ENCODE measurements around the gene ITPKC.

Gene ITPKC

DNA sequence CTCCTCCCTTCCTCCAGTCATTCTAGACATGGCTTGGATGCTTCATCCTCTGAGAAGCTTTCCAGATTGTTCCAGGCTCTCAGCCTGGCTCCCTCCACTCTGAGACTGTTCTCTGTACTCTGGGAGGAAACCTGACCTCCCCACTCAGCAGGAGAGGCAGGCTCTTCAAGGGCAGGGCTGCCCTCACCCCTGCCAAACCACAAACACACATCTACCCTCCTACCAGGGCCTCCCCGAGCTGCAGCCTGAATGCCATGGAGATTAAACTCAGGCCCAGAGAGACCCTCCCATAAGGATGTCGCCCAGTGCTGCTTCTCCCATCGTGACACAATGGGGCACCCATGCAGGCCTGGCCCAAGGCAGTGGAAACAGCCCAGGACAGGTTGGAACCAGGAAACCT is 42.6 kb upstream of the ITPKC start:
- TF ChIP-seq, protein P1, sequence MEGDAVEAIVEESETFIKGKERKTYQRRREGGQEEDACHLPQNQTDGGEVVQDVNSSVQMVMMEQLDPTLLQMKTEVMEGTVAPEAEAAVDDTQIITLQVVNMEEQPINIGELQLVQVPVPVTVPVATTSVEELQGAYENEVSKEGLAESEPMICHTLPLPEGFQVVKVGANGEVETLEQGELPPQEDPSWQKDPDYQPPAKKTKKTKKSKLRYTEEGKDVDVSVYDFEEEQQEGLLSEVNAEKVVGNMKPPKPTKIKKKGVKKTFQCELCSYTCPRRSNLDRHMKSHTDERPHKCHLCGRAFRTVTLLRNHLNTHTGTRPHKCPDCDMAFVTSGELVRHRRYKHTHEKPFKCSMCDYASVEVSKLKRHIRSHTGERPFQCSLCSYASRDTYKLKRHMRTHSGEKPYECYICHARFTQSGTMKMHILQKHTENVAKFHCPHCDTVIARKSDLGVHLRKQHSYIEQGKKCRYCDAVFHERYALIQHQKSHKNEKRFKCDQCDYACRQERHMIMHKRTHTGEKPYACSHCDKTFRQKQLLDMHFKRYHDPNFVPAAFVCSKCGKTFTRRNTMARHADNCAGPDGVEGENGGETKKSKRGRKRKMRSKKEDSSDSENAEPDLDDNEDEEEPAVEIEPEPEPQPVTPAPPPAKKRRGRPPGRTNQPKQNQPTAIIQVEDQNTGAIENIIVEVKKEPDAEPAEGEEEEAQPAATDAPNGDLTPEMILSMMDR (conservative IDR thresholded peaks at IDR 0.05), result no peak
- H3K27ac ChIP-seq, result no peak overlapping the region

DNA sequence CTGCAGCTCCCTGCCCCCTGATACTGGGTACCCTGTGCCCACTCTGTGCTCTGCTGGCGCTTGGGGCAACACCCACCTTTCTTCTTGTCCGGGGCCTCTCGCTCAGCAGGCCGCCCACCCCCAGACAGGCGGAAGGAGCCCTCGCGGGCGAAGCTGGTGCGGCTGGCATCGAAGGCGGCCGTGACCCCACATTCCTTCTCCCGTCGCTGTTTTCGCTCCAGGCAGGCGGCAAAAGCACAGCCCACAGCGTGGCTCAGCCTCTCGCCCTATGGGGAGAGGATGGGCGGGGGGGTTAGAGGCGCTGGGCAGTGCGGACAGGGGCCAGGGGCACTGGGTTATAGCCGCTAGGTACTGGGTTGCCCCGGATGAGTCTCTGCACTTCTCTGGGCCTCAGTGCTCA is 39.8 kb upstream of the ITPKC start:
- H3K27ac ChIP-seq, result no peak overlapping the region
- TF ChIP-seq, protein P1 (conservative IDR thresholded peaks at IDR 0.05), result no peak

DNA sequence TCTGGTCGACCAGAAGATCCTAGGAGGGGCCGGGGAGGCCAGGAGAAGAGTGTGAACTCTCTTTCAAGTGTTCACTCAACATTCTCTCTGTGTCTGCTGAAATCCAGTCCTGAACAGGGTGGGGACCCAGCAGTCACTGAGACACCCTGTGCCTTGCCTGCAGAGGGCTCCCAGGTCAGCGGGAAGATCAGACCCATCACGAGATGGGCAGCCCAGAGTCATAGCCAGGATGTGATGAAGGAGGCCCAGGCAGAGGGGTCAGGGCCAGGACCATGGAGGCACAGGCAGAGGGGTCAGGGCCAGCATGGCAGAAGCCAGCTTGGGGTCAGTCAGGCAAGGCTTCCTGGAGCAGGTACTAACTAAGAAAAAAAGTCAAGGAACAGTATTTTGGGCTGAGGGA is 35.9 kb upstream of the ITPKC start:
- TF ChIP-seq, protein P1 (conservative IDR thresholded peaks at IDR 0.05), result no peak

DNA sequence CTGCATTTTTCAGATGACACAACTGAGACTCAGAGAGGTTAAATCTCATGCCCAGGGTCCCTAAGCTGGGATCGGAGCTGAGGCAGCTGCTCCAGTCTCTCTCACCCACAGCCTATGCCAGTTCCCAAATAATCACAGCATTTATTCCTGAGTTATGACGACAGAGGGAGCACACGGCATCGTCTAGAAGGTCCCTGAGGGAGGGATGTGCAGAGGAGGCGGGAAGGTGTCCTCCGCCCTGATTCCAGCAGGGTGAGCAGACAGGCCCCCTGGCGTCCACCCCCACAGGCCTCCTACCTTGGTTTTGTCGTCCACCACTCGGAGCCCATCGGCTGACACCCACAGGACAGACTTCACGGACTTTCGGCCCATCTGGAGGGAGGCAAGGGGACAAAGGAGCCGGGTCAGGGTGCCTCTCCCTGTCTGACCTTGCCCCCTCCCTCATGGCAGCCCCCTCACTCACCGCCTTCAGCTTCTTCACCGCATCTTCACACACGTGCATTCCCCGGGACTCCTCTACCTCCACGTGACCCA is 34.4 kb upstream of the ITPKC start:
- no peak overlapping the region for H3K27ac ChIP-seq
- TF ChIP-seq, protein P1 (conservative IDR thresholded peaks at IDR 0.05), result no peak

More for the DNA sequence above, 35.9 kb upstream of the ITPKC start:
- no peak overlapping the region for H3K27ac ChIP-seq

DNA sequence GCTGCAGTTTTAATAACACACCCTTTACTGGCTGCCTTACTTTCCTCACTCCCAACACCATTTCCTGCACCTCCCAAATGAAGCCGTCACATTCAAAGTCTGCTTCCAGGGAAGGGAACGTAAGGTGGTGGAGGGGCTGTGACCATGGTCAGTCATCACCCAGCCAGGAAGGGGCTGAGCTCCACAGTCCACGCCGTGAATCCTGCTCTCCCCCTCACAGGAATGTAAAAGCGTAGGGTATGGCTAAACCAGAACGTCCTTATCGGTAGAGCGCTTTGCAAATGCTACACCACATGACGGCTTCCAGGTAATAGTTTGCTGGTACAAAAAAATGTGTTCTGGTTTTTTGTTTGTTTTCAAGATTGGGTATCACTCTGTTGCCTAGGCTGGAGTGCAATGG is 33.5 kb upstream of the ITPKC start:
- TF ChIP-seq, protein P1 (conservative IDR thresholded peaks at IDR 0.05), result no peak
- H3K27ac ChIP-seq, result no peak overlapping the region

DNA sequence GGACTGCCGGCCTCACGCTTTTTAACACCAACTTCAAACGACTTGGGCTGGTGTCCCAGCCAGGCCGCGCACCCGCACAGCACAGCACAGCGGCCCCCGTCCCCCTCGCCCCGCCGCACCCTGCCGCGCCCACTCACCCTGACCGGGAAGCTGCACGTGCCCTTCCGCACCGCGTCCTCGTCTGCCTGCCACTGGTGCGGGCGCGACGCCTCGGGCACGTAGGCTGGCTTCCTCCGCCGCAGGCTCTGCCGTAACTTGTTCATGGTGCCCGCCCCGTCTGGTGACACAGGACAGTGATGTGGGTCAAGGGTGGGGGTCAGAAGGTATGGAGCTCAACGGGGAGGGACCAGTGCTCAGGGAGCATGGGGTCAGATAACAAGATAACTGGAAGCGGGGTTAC is 32.6 kb upstream of the ITPKC start:
- H3K27ac ChIP-seq, result no peak overlapping the region
- TF ChIP-seq, protein P1 (conservative IDR thresholded peaks at IDR 0.05), result no peak

DNA sequence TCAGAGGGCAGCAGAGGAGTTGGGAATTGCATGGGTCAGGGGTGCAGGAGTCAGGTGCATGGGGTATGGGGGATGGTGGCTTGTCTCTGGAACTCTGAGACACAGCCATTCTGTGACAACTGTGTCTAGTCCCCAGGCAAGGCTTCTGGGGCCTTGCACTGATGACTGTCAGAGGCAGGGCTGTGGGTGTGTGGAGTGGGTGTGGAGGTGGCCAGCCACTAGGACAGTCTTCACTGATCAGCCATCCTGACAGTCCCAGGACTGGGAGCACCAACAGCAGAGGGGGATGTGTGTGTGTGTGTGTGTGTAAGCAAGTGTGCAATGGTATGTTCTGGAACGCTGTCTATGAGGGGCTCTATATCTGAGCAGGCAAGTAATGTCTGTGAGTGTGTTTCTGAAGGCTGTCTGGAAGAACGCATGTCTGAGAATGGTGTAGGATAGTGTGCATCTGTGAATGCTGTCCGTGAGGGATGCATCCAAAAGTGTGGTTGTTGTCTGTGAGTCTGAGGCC is 31.8 kb upstream of the ITPKC start:
- H3K27ac ChIP-seq, result no peak overlapping the region
- TF ChIP-seq, protein P1 (conservative IDR thresholded peaks at IDR 0.05), result no peak

Data from VCaP (cell line).